GM10847 (cell line): ENCODE data around the gene CSF1.

Source experiments
- POLR2A ChIP-seq: IDR thresholded peaks from 2 replicates; pipeline ENCODE4 v1.6.1; 2011; ENCODE audit not compliant: insufficient read length; ENCODE audit errors: extremely low read depth

Gene CSF1

DNA sequence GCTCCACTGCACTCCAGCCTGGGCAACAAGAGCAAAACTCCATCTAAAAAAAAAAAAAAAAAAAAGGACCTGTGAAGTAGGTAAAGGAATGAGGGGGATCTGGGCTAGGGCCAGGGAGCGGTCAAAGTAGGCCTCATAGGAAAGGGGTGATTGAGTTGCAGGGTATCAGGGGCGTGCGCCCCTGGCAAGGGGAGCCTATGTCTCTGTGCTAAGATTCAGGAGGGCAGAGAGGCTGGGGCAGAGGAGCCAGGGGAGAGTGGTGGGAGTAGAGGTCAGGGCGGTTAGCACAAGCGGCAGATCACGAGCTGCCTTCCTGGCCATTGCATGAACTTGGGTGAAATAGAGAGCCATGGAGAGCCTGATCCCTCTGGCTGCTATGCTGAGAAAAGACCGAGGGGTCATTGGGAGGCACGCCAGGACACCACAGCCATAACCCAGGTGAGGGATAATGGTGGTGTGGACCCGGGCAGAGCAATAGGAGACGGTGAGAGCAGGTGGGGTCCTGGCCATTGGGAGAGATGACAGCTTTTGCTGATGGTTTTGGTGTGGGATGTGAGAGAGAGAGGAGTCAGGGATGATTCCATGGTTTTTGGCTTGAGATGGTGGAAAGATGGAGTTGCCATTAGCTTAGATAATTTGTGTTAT lies 30.6 kb upstream of the CSF1 start:
- TF ChIP-seq POLR2A: no peak

DNA sequence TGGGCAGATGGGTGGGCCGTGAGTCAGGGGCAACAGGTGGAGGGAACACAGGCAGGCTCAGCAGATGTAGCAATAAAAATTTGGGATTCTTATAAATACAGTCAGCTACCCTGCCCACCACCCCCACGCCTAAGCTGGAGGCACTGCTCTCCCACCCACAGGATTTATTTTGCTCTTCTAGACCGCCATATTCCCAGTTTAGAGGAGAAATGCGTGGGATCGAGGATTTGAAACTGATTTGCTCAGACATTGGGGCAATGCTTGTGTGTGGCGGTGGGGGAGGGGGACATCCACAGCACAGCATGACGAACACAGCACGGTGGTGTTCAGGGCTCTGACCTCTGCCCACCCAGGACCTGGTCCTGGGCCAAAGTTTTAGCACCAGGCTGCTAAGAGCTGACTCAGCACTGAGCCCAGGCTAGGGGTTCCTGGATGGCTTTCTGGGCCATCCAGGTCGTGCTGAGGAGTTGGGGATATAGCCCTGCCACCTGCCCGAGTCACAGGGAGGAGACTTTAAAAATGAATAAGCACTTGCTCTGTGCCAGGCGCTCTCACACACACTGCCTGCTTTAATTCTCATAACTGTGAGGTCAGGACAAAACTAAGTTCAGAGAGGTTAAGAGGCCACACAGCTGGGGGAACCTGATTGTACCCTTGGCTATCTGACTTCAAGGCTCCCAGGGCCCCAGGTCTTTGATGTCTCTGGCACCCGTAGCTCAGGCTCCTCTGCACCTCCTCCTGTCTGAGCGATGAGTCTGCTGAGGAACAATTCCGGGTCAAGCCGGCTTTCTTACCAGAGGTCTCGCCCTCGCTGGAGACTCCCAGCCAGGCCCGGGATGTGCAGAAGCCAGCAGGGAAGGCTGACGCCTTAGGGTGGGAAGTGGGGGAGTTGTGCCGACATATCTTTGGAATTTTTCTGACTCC lies 29.4 kb upstream of the CSF1 start:
- no peak for TF ChIP-seq POLR2A

DNA sequence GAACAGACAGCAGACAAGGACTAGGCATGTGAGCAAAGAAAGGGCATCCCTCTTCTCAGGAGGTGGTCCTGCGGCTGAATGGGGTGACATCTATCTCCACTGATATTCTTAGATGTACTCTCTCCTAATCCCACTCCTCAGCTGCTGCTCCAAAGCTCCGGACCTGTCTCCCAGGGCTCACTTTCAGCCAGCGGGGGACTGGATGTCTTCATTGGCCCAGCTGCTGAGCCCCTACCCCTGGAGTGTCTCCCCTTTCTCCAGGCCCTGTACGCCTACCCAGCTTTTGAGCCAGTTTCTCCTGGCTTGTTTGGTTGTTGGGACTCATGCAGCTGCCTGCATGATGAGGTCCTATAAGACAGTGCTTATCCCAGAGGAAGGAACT lies 28.8 kb upstream of the CSF1 start:
- no peak for TF ChIP-seq POLR2A

DNA sequence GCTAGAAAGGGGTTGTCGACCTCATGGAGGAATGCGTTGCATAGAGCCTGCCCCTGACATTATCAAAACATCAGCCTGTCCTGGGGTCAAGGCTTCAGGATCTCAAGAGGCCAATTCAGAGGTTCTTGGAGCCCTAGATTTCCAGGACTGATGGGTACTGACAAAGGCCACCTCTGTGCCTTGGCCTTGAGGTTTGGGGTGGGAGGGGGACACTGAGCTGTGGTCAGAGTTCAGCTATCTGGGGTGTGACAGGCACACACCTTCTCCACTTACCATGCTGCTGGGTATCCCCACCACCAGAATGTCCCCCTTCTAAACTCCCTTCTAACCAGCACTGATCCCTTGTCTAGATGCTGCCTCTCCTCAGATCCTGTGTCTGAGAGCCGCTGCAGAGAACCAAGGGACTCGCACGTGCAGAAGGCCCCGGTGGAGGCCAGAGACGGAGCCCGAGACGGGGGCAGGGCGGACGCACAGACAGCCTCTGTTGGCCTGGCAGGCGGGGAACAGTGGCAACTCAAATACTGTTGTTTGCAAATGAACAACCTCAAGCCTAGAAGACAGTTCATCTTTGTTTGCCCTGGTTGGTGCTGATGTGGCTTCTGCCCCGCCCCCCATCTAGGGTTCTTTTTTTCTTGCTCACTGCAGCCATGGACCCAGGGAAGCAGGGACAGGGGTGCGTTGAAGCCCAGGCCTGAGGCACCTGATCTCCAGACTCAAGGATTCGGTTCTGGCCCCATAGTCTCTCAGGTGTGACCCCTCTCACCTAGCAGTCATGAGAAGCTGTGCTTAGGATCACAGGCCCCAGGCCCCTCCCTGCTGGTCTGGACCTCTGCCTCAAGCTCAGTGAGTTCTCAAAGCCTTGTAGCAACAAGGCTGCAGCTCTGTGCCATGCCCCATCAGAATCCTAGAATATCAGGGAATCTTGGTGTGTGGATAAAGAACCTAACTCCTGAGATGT lies 28.1 kb upstream of the CSF1 start:
- TF ChIP-seq POLR2A: no peak

DNA sequence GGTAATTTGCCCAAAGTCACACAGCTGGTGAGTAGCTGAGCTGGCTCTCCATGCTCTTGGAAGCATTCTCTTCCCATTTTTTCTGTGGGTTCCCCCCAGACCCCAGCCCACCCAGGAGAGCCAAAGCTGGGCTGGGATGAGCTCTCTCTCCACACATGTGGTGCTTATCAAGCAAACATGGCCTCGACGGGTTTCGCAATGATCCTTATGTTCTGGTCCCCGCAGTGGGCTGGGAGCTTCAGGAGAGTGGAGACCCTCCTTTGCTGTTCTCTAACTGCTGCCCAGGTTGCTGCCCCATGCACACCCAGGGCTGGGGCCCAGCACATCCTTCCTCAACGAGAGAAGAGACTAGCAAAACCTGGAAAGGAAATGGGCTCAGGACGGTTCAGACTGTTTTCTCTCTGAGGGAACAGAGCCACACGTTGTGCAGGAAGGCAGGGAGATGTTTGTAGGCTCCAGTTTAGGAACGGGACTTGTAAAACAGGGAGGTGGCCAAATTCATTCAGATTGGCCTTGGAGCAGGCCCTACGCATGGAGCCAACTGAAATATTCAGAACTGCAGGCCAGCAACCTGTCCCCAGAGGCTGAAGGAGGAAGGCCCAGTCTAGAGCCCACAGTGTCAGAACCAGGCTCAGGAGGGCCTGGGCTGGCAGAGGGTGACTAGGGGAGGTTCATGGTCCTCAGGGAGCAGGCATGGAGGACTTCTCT lies 27.2 kb upstream of the CSF1 start:
- no peak for TF ChIP-seq POLR2A

DNA sequence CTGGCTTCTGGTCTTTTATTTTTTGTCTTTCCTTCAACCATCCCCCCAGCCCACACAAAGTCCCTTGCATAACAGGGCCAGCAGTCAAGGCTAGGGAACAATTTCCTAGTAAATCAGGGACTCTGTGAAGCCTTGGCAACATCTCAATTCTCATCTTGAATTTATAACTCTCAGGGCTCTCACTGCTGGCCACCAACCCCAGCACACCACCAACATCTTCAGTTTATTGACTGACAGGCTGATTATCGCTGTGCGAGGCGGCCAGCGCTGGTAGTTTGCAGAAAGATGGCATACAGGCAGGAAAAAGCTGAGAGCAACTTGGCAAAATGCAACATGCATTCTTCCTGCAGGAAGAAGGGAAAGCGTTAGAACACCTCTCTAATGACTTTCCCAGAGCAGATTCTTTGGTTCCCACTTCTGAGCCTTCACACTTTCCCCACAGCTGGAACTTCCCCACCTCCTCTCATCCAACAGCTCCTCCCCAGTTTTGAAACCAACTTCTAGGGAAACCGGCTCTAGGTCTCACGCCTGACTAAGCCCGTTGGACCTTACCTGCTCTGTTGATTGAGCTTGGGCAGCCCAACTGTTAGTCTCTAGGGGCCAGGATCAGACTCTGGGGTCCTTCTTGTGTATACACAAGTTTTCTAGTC lies 26.3 kb upstream of the CSF1 start:
- TF ChIP-seq POLR2A: no peak

DNA sequence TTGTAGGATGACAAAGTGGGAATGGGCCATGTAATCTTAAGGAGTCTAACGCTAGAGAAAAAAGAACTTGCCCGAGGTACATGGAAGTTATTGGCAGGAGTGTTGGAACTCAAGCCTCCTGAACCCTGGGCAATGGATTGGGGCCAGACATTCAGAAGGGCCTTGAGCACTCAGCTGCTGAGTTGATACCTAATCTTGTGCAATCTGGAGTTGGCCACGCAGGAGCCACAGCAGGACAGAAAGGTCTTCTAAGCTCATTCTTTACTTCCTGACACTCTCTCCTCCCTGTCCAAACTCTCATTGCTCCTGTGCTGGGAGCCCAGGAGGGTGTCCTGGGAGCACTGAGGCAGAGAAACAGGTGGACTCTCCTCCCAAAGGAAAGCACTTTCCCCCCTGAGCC lies 25.1 kb upstream of the CSF1 start:
- TF ChIP-seq POLR2A: no peak

DNA sequence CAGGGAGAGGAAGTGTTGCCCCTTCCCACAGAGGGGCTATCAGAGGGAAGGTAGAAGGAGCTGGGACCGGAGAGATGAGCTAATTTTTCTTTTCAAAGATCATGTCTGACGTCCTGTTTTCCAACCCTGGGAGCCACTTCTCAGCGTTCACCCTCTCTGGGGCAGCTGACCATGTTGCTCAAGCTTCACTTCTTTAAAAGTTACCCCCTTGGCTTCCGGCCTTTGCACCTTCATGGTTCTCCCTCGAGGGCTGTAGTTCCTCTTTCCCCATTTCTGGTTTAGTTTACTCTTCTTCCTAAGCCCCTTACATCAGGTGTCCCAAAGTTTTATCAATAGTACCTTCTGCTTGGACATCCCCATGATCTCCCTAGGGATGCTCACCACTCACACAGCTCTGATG lies 23.8 kb upstream of the CSF1 start:
- no peak for TF ChIP-seq POLR2A

DNA sequence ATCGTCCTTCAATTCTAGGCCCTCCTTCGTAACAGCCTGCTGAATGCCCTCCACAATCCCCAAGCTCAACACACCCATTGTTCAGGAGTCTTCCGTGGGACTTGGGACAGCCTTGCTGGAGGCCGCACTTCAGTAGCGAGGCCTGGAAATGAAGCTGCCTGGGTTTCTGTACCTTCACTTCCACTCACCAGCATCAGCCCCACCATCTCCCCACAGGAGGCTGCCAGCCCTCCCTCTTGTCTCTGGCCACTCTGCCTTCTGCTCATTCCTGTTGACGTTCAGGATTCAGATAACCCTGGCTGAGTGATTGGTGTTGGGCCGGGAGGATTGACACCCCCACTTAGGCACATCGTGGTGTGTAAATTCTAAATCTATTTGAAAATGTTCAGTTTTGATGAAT lies 23.4 kb upstream of the CSF1 start:
- TF ChIP-seq POLR2A: no peak

DNA sequence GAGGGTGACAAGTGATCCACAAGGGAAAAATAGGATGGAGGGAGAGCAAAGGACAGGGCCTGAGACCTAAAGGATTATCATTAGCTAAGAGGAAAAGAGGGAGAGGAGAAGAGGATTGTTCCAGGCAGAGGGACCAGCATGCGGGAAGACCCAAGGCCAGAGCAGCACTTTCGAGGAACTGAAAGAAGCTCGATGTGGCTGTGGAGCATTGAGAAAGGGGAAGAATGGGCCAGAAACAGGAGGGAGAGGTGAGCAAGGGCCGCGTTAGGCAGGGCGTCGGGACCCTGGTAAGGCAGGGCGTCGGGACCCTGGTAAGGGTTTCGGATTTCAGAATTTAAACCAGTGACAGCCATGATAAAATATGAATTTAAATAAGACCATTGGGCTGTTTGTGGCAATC lies 22.8 kb upstream of the CSF1 start:
- no peak for TF ChIP-seq POLR2A

DNA sequence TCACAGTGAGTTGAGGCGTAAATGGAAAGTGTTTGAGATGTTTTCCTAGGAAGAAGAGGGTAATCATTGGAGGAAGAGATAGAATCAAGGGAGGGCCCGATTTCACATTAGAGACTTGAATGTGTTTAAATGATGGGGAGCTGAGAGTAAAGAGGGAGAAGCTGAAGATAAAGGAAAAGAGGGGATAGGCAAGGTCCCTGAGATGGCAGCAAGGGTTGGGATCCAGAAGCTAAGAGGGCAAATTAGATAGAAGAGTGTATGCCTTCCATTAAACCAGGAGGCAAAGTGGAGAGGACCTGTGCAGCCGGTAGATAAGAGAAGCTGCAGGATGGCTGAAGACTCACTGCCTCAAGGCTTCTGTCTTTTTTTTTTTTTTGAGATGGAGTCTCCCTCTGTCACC lies 21.6 kb upstream of the CSF1 start:
- TF ChIP-seq POLR2A: no peak

DNA sequence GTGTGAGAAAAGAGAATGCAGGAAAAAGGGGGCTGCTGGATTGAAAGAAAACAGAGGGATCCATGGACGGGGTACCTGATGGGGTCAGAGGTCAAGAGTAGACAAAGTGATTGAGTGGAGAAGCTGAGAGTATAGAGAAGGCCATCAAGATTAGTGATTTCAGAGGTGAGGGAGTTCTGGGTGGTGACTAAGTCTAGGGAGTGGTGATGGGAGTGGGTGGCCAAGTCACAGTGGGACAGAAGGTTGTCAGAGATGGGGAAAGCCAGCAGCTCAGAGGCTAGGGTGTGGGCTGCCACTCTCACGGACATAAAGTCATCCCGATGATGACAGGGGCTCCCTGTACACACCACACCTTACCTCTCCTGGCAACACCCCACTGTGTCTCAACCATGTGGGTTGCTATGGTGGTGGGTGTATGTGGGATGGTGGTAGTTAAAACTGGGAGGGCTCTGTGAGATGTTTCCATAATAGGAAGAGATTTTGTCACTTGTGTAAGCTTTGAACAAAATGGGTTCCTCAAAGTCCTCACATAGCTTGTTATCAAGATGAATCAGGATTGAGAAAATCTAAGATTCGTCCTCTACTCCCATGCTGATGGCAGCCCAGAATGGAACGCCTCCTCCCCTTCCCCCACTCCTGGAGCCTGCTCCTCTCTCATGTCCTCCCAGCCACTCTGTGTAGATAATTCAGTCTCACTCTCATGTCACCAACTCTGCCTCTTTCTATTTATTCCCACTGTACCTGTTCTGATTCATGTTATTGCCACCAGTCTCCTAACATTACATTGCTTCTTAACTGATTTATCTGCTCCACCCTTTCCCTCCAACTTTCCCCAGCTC lies 20.3 kb upstream of the CSF1 start:
- no peak for TF ChIP-seq POLR2A

DNA sequence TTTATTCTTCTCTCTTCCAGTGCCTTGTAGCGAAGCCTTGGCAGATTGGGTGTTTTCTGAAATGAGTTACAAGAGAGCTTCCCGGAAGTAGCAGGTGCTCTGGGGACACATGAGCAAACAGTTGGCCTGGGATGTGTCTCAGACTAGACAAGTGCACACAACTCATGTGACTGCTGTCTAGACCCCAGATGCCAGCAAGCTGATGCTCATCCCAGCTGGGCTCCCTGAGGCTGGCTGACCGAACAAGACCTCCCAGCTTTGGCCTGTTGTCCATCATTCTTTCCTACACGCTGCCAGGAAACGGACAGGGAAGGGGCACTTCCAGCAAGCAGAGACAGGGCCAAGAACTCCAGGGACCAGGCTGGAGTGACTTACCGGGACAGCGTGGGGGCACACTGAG lies 18.7 kb upstream of the CSF1 start:
- TF ChIP-seq POLR2A: no peak
